AG09309 (cell line): Measurements from ENCODE around the gene STX8.

Experiments
- DNase-seq: peaks from one replicate; pipeline ENCODE4 v3.0.0-alpha.2; 2010; ENCODE audit warnings: low read depth
- H3K4me3 ChIP-seq: 2 replicates; pipeline ENCODE4 v1.5.1; 2011; ENCODE audit warnings: mild to moderate bottlenecking, low read depth, low read length, moderate library complexity; ENCODE audit not compliant: control insufficient read depth
- TF ChIP-seq, protein P1 (sequence below): IDR thresholded peaks from 2 replicates; pipeline ENCODE4 v1.5.1; 2011; ENCODE audit warnings: mild to moderate bottlenecking, low read depth, low read length, inconsistent platforms; ENCODE audit not compliant: insufficient read depth, control insufficient read depth; ENCODE audit errors: missing control alignments

The STX8 gene

DNA sequence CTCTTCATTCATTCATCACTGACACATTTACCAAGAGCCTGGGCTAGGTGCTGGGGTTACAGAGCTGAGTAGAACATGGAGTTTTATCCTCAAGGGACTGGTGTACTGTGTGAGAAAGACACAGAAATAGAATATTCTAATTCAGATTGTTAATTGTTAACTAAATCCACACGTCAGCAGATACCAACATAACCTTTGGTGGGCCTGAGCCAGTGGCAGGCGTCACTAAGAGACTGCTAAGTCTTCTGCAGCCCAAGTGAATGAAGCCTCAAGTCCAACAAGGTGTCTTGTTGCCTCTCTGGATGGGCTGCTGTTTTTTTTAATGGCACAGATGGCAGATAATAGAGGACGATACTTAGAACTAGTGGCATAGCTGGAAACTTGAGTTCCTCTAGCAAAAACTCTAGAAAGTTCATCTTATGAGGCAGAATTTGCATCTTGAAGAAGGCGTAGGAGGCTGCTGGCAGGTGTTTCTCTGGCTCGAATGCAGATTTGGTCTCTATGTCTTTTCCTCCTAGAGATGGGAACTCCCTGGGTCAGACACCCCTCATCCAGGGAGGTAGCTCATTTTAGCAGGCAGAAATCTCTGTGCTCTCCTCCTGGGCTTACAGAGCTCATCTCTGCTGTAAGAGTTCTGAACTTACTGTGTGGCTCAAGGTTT, 374.8 kb downstream of the STX8 start:
- H3K4me3 ChIP-seq: no peak overlapping the region
- DNase-seq: no peak
- TF ChIP-seq, protein P1, sequence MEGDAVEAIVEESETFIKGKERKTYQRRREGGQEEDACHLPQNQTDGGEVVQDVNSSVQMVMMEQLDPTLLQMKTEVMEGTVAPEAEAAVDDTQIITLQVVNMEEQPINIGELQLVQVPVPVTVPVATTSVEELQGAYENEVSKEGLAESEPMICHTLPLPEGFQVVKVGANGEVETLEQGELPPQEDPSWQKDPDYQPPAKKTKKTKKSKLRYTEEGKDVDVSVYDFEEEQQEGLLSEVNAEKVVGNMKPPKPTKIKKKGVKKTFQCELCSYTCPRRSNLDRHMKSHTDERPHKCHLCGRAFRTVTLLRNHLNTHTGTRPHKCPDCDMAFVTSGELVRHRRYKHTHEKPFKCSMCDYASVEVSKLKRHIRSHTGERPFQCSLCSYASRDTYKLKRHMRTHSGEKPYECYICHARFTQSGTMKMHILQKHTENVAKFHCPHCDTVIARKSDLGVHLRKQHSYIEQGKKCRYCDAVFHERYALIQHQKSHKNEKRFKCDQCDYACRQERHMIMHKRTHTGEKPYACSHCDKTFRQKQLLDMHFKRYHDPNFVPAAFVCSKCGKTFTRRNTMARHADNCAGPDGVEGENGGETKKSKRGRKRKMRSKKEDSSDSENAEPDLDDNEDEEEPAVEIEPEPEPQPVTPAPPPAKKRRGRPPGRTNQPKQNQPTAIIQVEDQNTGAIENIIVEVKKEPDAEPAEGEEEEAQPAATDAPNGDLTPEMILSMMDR: no peak
